HUES6 (cell line): ENCODE measurements around the gene SEPTIN11.

Experiments
- H3K27ac ChIP-seq: 2 replicates; pipeline ENCODE4 v1.7.0; 2013; ENCODE audit warnings: low read depth, mild to moderate bottlenecking, low read length, inconsistent platforms
- H3K27me3 ChIP-seq: 2 replicates; pipeline ENCODE4 v1.6.1; 2013; ENCODE audit warnings: low read length; ENCODE audit not compliant: control insufficient read depth, insufficient read depth
- H3K36me3 ChIP-seq: 2 replicates; pipeline ENCODE4 v1.6.1; 2013; ENCODE audit warnings: low read length; ENCODE audit not compliant: control insufficient read depth, insufficient read depth
- H3K4me1 ChIP-seq: 2 replicates; pipeline ENCODE4 v1.6.1; 2013; ENCODE audit warnings: low read length; ENCODE audit not compliant: control insufficient read depth, insufficient read depth
- H3K4me3 ChIP-seq: 2 replicates; pipeline ENCODE4 v1.5.1; 2013; ENCODE audit warnings: low read depth, low read length
- H3K9ac ChIP-seq: one replicate; pipeline ENCODE4 v1.6.1; 2013; ENCODE audit warnings: mild to moderate bottlenecking, low read length
- H3K9me3 ChIP-seq: 2 replicates; pipeline ENCODE4 v1.6.1; 2013; ENCODE audit warnings: low read depth, low read length; ENCODE audit not compliant: control insufficient read depth, insufficient read depth

Gene SEPTIN11

DNA sequence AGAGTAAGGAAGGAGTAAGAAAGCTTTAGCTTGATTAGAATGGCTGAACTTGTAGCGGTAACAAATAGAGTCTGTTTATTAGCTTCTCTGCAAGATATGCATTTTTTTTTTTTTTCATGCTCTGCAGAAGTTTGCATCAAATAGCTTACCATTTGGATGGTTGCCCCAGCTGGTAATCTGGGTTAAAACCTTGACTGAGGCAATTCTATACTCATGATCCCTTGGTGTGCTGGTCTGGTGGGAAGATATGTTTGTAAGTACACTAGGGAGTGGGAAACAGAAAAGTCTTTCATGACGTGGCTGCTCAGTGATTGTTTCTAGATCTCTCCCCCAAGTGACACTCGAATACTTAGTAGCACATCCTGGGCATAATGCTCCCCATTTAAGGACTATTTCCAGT lies 32.1 kb downstream of the SEPTIN11 start:
- no peak overlapping the region for H3K4me3 ChIP-seq
- H3K27ac ChIP-seq, result no peak overlapping the region
- H3K27me3 ChIP-seq, result no peaks in the 10 kb centered on the region
- H3K4me1 ChIP-seq, result peaks cover 61% of the 10 kb centered on the region
- no peaks in the 10 kb centered on the region; the same call in 1 of the 2 replicates for H3K36me3 ChIP-seq
- no peak overlapping the region for H3K9ac ChIP-seq
- H3K9me3 ChIP-seq, result no peaks in the 10 kb centered on the region

DNA sequence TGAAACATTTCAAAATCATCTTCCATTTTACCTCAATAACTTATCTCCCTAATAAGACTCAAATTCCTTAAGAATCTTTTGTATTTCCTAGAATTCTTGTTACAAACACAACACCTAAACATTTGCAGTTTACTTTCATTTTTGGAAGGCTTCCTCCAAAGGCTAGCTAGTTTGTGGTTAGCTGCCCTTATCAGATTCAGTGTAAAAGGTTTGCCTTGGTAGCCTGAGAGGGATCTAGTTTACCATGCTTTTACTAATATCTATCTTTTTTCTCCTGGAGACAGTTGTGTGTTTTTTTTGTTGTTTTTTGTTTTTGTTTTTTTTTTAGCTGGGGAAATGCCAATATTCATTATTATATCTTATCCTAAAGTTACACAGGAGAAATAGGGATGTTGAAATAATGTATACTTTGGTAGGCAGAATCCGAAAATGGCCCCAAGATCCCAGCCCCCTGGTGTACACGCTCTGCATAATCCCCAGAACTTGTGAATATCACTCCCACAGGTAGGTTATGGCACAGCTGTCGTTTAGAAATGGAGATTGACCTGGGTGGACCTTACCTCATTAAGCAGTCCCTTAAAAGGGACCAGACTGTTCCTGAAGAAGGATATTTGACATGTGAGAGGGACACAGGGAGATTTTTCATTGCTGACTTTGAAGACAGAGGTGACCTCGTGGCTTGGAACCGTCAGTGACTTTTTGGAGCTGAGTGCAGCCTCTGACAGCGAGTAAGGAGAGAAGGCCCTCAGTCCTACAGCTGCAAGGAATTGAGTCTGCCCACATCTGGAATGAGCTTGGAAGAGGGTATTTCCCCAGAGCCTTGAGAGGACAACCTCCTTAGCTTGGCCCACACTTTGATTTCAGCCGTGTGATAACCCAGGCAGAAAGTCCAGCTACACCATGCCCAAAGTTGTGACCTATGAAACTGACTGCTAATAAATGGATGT lies 33.4 kb downstream of the SEPTIN11 start:
- Histone ChIP-seq H3K9me3 (no peaks in the 10 kb centered on the region), H3K9ac (no peak overlapping the region), H3K4me3 (no peak overlapping the region), H3K4me1 (peaks cover 70% of the 10 kb centered on the region), H3K27me3 (no peaks in the 10 kb centered on the region), H3K27ac (no peak overlapping the region), H3K36me3 (no peaks in the 10 kb centered on the region; the same call in 1 of the 2 replicates)

DNA sequence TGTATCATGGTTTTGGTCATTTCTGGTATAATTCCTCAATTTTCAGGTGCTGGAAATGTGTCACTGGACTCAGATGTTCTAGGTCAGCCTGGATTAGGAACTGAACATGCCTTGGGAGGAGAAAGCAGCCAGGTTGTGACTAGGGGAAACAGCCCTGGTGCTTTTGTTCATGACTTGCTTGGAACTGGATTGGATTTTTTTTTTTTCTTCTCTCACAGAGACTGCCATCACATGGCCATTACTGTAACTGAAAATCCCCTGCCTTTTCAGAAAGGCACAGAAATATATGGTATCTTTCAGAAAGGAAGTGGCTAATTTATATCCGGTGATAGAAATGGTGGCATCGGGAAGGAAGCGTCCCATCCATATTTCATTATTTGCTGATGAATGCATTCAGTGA lies 34.6 kb downstream of the SEPTIN11 start:
- no peak overlapping the region for H3K27ac ChIP-seq
- H3K9me3 ChIP-seq, result no peaks in the 10 kb centered on the region
- H3K4me3 ChIP-seq, result no peak overlapping the region
- no peak overlapping the region for H3K9ac ChIP-seq
- H3K36me3 ChIP-seq, result no peaks in the 10 kb centered on the region; the same call in 1 of the 2 replicates
- H3K4me1 ChIP-seq, result peaks cover 67% of the 10 kb centered on the region
- no peaks in the 10 kb centered on the region for H3K27me3 ChIP-seq

DNA sequence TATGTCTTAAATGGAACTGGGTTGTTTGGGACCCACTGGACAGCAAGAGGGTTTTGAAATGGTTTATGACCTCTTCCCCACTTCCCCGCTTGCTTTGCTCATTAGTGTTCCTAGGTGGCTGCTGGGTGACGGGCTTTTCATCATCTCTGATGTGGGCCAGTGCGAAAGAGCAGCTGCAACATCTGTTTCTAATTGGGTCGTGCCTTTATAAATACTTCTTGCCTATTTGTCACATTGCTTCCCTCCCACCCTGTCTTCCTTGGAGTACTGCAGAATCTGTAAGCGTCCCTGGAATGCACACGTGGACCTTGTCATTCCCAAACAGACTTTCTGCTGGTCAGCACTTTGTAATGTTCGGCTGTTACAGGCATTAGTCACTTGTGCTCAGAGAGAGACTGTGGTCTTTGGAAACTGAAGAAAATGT lies 35.2 kb downstream of the SEPTIN11 start:
- Histone ChIP-seq H3K9ac (no peak overlapping the region), H3K27ac (no peak overlapping the region), H3K4me3 (no peak overlapping the region), H3K9me3 (no peaks in the 10 kb centered on the region), H3K4me1 (peaks cover 67% of the 10 kb centered on the region), H3K36me3 (no peaks in the 10 kb centered on the region; the same call in 1 of the 2 replicates), H3K27me3 (no peaks in the 10 kb centered on the region)

DNA sequence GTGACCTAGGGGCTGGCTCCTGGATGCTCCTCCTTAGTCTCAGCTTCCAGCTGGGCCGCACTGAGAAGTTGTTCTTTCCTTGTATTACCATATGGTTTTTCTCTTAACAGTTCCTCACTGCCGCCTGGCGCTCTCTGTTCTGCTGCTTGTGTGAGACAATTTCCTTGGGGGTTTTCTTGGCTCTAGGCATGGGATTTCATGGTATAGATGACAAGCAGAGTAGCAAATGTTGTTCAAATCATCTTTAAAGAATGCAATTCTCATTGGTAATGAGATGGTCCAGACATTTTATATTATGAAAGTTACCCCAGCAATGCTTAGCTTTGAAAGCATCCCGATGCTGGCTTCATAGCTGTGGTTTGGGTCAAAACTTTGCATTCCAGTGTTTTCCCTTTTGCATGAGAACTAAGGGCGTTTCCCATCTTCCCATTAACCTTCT lies 37.6 kb downstream of the SEPTIN11 start:
- Histone ChIP-seq H3K4me3 (0 out of 2 replicates have a peak overlapping the region, but pooled peaks have one; percentile 3), H3K9me3 (no peaks in the 10 kb centered on the region), H3K4me1 (peaks cover 50% of the 10 kb centered on the region), H3K36me3 (no peaks in the 10 kb centered on the region; the same call in 1 of the 2 replicates), H3K27ac (no peak overlapping the region), H3K27me3 (no peaks in the 10 kb centered on the region), H3K9ac (no peak overlapping the region)

DNA sequence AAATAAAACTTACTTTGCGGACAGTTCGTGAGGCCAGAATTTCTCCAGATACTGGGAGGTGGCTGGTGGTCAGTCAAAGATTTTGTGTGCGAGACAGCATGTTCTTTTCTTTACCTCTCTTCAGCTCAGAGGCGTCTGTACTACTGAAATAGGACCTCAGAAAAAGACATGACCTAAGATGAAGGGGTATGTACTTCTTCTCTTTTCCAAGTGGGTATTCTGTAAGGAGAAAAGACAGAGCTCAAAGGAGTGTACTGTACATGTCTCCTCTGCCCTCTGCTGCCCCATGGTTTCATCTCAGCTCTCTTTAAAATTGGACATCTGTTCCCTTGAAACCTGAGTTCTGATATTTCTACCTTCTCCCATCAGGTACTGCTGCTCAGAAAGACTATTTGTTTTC lies 38.1 kb downstream of the SEPTIN11 start:
- Histone ChIP-seq H3K27ac (no peak overlapping the region), H3K9ac (no peak overlapping the region), H3K9me3 (no peaks in the 10 kb centered on the region), H3K27me3 (no peaks in the 10 kb centered on the region), H3K36me3 (no peaks in the 10 kb centered on the region; the same call in 1 of the 2 replicates), H3K4me3 (no peak overlapping the region), H3K4me1 (peaks cover 47% of the 10 kb centered on the region)

DNA sequence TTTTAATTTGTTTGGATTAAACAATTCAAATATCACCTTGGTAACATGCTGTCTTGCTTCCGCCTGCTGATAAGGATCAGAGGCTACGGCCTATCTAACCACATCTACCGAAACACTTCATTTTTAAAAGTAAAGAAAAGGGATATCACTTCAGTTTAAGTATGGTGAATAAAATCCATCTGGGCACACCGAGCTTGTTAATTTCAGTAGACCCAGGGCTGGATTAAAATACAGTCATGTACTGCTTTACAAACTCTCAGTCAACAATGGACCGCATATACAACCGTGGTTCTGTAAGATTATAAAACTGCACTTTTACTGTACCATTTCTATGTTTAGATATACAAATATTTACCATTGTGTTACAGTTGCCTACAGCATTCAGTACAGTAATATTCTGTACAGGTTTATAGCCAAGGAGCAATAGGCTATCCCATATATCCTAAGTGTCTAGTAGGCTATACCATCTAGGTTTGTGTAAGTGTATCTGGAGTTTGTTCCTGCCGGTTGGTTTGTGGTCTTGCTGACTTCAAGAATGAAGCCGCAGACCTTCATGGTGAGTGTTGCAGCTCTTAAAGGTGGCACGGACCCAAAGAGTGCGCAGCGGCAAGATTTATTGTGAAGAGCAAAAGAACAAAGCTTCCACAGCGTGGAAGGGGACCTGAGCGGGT lies 40.0 kb downstream of the SEPTIN11 start:
- no peaks in the 10 kb centered on the region for H3K36me3 ChIP-seq
- H3K4me1 ChIP-seq, result peaks cover 33% of the 10 kb centered on the region
- H3K9me3 ChIP-seq, result no peaks in the 10 kb centered on the region
- H3K4me3 ChIP-seq, result no peak overlapping the region
- no peak overlapping the region for H3K27ac ChIP-seq
- H3K9ac ChIP-seq, result no peak overlapping the region
- H3K27me3 ChIP-seq, result no peaks in the 10 kb centered on the region

DNA sequence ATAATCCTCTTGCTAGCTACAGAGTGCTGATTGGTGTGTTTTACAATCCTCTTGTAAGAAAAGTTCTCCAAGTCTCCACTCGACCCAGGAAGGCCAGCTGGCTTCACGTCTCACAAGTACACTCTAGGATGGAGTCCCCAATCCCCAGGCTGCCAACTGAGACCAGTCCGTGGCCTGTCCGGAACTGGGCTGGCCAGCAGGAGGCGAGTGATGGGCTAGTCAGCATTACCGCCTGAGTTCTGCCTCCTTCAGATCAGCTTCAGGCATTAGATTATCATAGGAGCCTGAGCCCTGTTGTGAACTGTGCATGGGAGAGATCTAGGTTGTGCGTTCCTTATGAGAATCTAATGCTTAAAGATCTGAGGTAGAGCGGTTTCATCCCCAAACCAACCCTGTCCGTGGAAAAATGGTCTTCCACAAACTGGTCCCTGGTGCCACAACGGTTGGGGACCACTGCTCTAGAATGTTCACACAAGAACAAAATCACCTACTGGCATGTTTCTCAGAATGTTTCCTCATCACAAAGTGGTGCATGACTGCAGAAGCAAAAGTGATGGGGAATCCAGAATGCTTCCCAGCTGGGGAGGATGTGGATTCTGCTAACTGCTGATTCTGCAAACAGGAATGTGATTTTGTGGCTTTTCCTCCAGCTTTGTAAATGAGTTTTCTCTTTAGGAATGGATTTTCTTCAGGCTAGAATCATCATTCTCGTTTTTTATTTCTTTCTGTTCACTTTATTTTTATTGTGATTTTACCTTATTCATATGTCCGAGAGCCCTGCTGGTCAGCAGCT lies 40.9 kb downstream of the SEPTIN11 start:
- H3K9me3 ChIP-seq, result no peaks in the 10 kb centered on the region
- no peak overlapping the region for H3K4me3 ChIP-seq
- no peak overlapping the region for H3K9ac ChIP-seq
- no peaks in the 10 kb centered on the region for H3K27me3 ChIP-seq
- H3K36me3 ChIP-seq, result no peaks in the 10 kb centered on the region
- no peak overlapping the region for H3K27ac ChIP-seq
- peaks cover 24% of the 10 kb centered on the region for H3K4me1 ChIP-seq

DNA sequence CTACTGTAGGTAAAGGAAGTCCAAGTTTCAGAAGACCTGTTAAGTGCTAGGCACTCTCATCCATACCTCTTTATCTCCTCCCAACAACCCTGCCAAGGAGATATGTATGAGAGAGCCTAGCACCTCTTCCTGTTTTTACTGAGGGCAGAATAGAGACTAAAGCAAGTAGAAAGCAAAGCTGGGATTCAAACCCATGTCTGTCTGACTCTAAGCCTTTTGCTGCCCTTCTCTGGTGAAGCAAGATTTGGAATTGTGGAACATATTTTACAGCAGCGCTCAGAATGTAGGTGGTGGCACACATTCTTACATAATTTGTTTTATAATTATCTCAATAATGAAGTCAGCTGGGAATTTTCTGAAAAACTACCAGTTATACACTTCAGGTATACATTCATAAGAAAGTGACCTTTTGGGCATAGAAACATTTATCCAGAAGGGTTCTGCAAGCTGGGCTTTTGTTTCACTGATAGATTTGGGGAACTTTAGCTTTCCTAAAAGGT lies 41.7 kb downstream of the SEPTIN11 start:
- Histone ChIP-seq H3K9ac (no peak overlapping the region), H3K36me3 (peaks cover 3% of the 10 kb centered on the region; the same call in 1 of the 2 replicates), H3K4me3 (no peak overlapping the region), H3K27ac (no peak overlapping the region), H3K27me3 (no peaks in the 10 kb centered on the region), H3K4me1 (peaks cover 17% of the 10 kb centered on the region), H3K9me3 (no peaks in the 10 kb centered on the region)

DNA sequence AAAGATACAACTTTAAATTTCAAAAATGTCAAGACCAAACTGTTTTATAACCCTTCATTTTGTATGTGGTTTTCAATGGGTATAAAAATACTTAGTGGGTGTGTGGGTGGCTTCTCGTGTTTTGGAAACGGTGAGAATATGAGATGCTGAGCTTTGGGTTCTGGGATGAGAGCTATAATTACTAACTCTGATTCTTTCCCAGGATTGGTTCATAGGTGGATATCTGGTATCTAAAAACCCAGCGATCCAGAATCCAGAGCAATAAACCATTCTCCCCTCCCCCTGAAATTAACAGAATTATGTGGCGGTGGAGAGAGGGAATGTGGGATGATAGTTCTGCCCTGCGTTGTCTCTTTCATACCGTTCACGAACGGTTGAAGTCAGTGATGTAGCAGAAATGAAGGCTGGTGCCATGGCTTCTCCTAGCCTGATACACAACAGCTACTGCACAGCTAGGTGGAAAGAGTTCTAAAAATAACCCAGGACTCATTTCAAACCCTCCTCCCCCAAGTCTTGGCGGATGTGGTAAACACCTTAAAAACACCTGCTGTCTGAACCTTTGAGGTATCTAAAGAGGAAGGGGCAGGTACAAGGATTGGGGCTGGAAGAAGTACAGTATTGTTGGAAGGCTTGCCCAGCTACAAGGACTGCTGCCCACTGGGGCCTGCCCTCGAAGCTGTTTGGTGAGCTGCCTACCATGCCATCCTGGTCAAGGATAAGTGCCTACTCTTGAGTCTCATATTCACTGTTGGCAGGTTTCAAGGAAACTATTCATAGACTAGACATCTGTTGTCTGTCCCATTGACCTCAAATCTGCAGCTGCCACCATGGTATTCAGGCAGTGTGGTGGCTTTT lies 44.5 kb downstream of the SEPTIN11 start:
- Histone ChIP-seq H3K36me3 (peaks cover 28% of the 10 kb centered on the region), H3K27ac (no peak overlapping the region), H3K27me3 (no peaks in the 10 kb centered on the region), H3K4me3 (no peak overlapping the region), H3K9ac (no peak overlapping the region), H3K9me3 (no peaks in the 10 kb centered on the region), H3K4me1 (no peaks in the 10 kb centered on the region; the same call in 1 of the 2 replicates)
